Nucleus accumbens (tissue), 56 donors: ENCODE measurements around the gene NR2F2.

Experiments used
- DNase-seq, 56 donors: peaks; one replicate each; lab custom pipeline; 2025; lab: John Stamatoyannopoulos, UW

NR2F2 gene

GRCh38 chr15:96331144-96331944, 844 bp downstream of the NR2F2 start:
- no peak for DNase-seq

- no peak for DNase-seq
Measured at GRCh38 chr15:96331945-96332636, 1.6 kb downstream of the NR2F2 start.

- no peak for DNase-seq
Measured at GRCh38 chr15:96332637-96333121, 2.2 kb downstream of the NR2F2 start.

GRCh38 chr15:96333131-96334016, 2.9 kb downstream of the NR2F2 start:
- peak in 2 of 56 donors; percentile 17 to 33 for DNase-seq

- no peak for DNase-seq
Measured at GRCh38 chr15:96334017-96334704, 3.7 kb downstream of the NR2F2 start.

- DNase-seq: no peak
Measured at GRCh38 chr15:96334705-96335410, 4.4 kb downstream of the NR2F2 start.

GRCh38 chr15:96335411-96336024, 5.0 kb downstream of the NR2F2 start:
- no peak for DNase-seq

- DNase-seq: no peak
Measured at GRCh38 chr15:96336108-96336595, 5.7 kb downstream of the NR2F2 start.

GRCh38 chr15:96336596-96337364, 6.3 kb downstream of the NR2F2 start:
- no peak for DNase-seq

GRCh38 chr15:96337365-96338023, 7.0 kb downstream of the NR2F2 start:
- no peak for DNase-seq

GRCh38 chr15:96338074-96338765, 7.7 kb downstream of the NR2F2 start:
- DNase-seq: no peak

GRCh38 chr15:96338766-96339618, 8.5 kb downstream of the NR2F2 start:
- DNase-seq: no peak

- no peak for DNase-seq
Measured at GRCh38 chr15:96339619-96340347, 9.3 kb downstream of the NR2F2 start.

GRCh38 chr15:96340348-96340597, 9.8 kb downstream of the NR2F2 start:
- DNase-seq: no peak
